HepG2 (cell line): ENCODE data around the gene ZNF740. TPM values are rescaled to one million over a fixed set of nuclear protein-coding genes. Genes with fewer than 3 reads are reported as not detected.

Source experiments
- DMTF1 ChIP-seq: sonication (generic); formaldehyde crosslinking; IDR thresholded peaks from 2 replicates; pipeline ENCODE4 v1.4.0; 2020; ENCODE audit warnings: mild to moderate bottlenecking, missing genetic modification reagents
- DPF2 ChIP-seq: sonication (generic); formaldehyde crosslinking; IDR thresholded peaks from 2 replicates; pipeline ENCODE4 v1.4.0; 2020; ENCODE audit warnings: mild to moderate bottlenecking, low read depth, missing genetic modification reagents, borderline replicate concordance
- ERF ChIP-seq: IDR thresholded peaks from 2 replicates; pipeline ENCODE4 v1.6.1; 2018; ENCODE audit warnings: missing biosample characterization, missing genetic modification reagents
- HDAC2 ChIP-seq: sonication (generic); formaldehyde crosslinking; IDR thresholded peaks from 2 replicates; pipeline ENCODE4 v1.4.0; 2020; ENCODE audit warnings: missing genetic modification reagents
- JARID2 ChIP-seq: sonication (generic); formaldehyde crosslinking; IDR thresholded peaks from 2 replicates; pipeline ENCODE4 v1.8.1; 2023; ENCODE audit warnings: missing genetic modification reagents, inconsistent platforms; ENCODE audit not compliant: insufficient replicate concordance
- MAZ ChIP-seq, 2 experiments: sonication (generic) in 1 of 2; formaldehyde crosslinking in 1 of 2; IDR thresholded peaks; 2 replicates each; pipeline versions ENCODE4 v1.5.0 to v1.6.1; 2012 to 2020; ENCODE audit warnings: low read depth in 2 of 2, mild to moderate bottlenecking in 2 of 2, borderline replicate concordance in 1 of 2, improper control_type of control experiment in 1 of 2, low read length in 1 of 2, missing genetic modification reagents in 1 of 2, moderate library complexity in 1 of 2
- NPAS2 ChIP-seq: sonication (generic); formaldehyde crosslinking; IDR thresholded peaks from 2 replicates; pipeline ENCODE4 v1.8.0; 2022; ENCODE audit warnings: mild to moderate bottlenecking, missing genetic modification reagents, borderline replicate concordance
- PHF20 ChIP-seq: sonication (generic); formaldehyde crosslinking; IDR thresholded peaks from 2 replicates; pipeline ENCODE4 v1.5.0; 2020; ENCODE audit warnings: mild to moderate bottlenecking, missing genetic modification reagents
- SIX1 ChIP-seq: sonication (generic); formaldehyde crosslinking; IDR thresholded peaks from 2 replicates; pipeline ENCODE4 v1.4.0; 2020; ENCODE audit warnings: missing genetic modification reagents, borderline replicate concordance
- ZBTB1 ChIP-seq: sonication (generic); formaldehyde crosslinking; IDR thresholded peaks from 2 replicates; pipeline ENCODE4 v1.4.0; 2020; ENCODE audit warnings: missing genetic modification reagents, borderline replicate concordance
- ZBTB34 ChIP-seq: sonication (generic); formaldehyde crosslinking; IDR thresholded peaks from 2 replicates; pipeline ENCODE4 v1.8.0; 2022; ENCODE audit warnings: mild to moderate bottlenecking, missing genetic modification reagents
- ZBTB37 ChIP-seq: sonication (generic); formaldehyde crosslinking; IDR thresholded peaks from 2 replicates; pipeline ENCODE4 v1.4.0; 2020; ENCODE audit warnings: mild to moderate bottlenecking, missing genetic modification reagents
- ZNF253 ChIP-seq: sonication (generic); formaldehyde crosslinking; IDR thresholded peaks from 2 replicates; pipeline ENCODE4 v1.8.0; 2022; ENCODE audit warnings: mild to moderate bottlenecking, missing genetic modification reagents, borderline replicate concordance
- ZNF280D ChIP-seq: sonication (generic); formaldehyde crosslinking; IDR thresholded peaks from 2 replicates; pipeline ENCODE4 v1.5.1; 2020; ENCODE audit warnings: mild to moderate bottlenecking, missing genetic modification reagents
- ZNF496 ChIP-seq: sonication (generic); formaldehyde crosslinking; IDR thresholded peaks from 2 replicates; pipeline ENCODE4 v1.8.1; 2023; ENCODE audit warnings: mild to moderate bottlenecking, moderate library complexity, missing genetic modification reagents; ENCODE audit not compliant: insufficient replicate concordance
- ZNF567 ChIP-seq: sonication (generic); formaldehyde crosslinking; IDR thresholded peaks from 2 replicates; pipeline ENCODE4 v1.8.1; 2023; ENCODE audit warnings: mild to moderate bottlenecking, missing genetic modification reagents, borderline replicate concordance
- ZNF597 ChIP-seq: sonication (generic); formaldehyde crosslinking; IDR thresholded peaks from 2 replicates; pipeline ENCODE4 v1.5.0; 2020; ENCODE audit warnings: missing genetic modification reagents
- ZNF660 ChIP-seq: sonication (generic); formaldehyde crosslinking; IDR thresholded peaks from 2 replicates; pipeline ENCODE4 v1.5.1; 2020; ENCODE audit warnings: mild to moderate bottlenecking, low read depth, missing genetic modification reagents, borderline replicate concordance
- ZNF720 ChIP-seq: sonication (generic); formaldehyde crosslinking; IDR thresholded peaks from 2 replicates; pipeline ENCODE4 v1.4.0; 2020; ENCODE audit warnings: missing genetic modification reagents
- ZNF775 ChIP-seq: sonication (generic); formaldehyde crosslinking; IDR thresholded peaks from 2 replicates; pipeline ENCODE4 v1.4.0; 2020; ENCODE audit warnings: missing genetic modification reagents, mild to moderate bottlenecking, moderate library complexity, borderline replicate concordance
- polyA plus RNA-seq, 8 experiments: library from polyadenylated mRNA; depleted of rRNA in 3 of 8; stranded (reverse) in 7 of 8; unstranded in 1 of 8; fragments of >200 nt; fragmentation: Illumina TruSeq in 4 of 8; extraction: Trizol in 4 of 8; gene quantifications; 2 replicates each; pipeline versions ENCODE4 v1.2.1 to v1.2.3, GENCODE V29; 2011 to 2016; ENCODE audit warnings: low read depth in 4 of 8, missing spikeins in 1 of 8, mixed read lengths in 1 of 8; ENCODE audit not compliant: insufficient read depth in 1 of 8
- total RNA-seq, 5 experiments: library from RNA; depleted of rRNA; stranded (reverse); fragments of >200 nt; fragmentation: Illumina TruSeq; extraction: Trizol; gene quantifications; 2 replicates each; pipeline ENCODE4 v1.2.3, GENCODE V29; 2016; ENCODE audit warnings: low read depth in 1 of 5

ZNF740 gene
- total and polyA plus RNA-seq, 2 of the 13 experiments (the other 11 are each of a cell fraction or from before 2014, with no cell fraction given): 16.9 to 19.0 TPM

GRCh38 chr12:53213348-53213747 is 32.8 kb downstream of the ZNF740 start (continued):
- TF ChIP-seq PHF20 (no peak), MAZ (IDR thresholded peaks at IDR 0.05; ENCODE audit: borderline replicate concordance, low read depth, low read length) (no peak), MAZ (CRISPR knock-in tag; IDR thresholded peaks at IDR 0.05; ENCODE audit: low read depth) (peak; percentile 80), SIX1 (CRISPR knock-in tag) (no peak), ZBTB37 (peak; percentile 91; the same call in 1 of the 2 replicates), DMTF1 (no peak), ZBTB1 (CRISPR knock-in tag) (no peak), ZNF660 (CRISPR knock-in tag) (no peak), ZNF597 (no peak), ZNF253 (no peak), ZNF775 (CRISPR knock-in tag) (no peak), ZNF720 (CRISPR knock-in tag) (no peak), ZNF567 (CRISPR knock-in tag) (no peak), ERF (CRISPR knock-in tag) (0 out of 2 replicates have a peak, but pooled peaks have one; percentile 49), ZBTB34 (CRISPR knock-in tag) (no peak), HDAC2 (no peak), JARID2 (CRISPR knock-in tag) (no peak), ZNF280D (CRISPR knock-in tag) (0 out of 2 replicates have a peak, but pooled peaks have one; percentile 26), NPAS2 (CRISPR knock-in tag) (no peak), DPF2 (CRISPR knock-in tag) (no peak), ZNF496 (CRISPR knock-in tag) (no peak)
